Muscle layer of duodenum (tissue), 2 donors: ENCODE measurements around the gene RPL37A.

ENCODE experiments used
- H3K27ac ChIP-seq: one replicate; pipeline ENCODE4 v1.7.0; 2013; ENCODE audit warnings: mild to moderate bottlenecking, low read length
- H3K27me3 ChIP-seq: one replicate; pipeline ENCODE4 v1.7.0; 2013; ENCODE audit warnings: low read depth, mild to moderate bottlenecking, control low read depth, low read length
- H3K36me3 ChIP-seq, 2 donors: one replicate each; pipeline ENCODE4 v1.7.0; 2013; ENCODE audit warnings: low read length in 2 of 2, control low read depth in 1 of 2, mild to moderate bottlenecking in 1 of 2; ENCODE audit not compliant: insufficient read depth in 2 of 2, control insufficient read depth in 1 of 2
- H3K4me1 ChIP-seq, 2 donors: one replicate each; pipeline ENCODE4 v1.7.0; 2013; ENCODE audit warnings: low read length in 2 of 2, mild to moderate bottlenecking in 2 of 2, control low read depth in 1 of 2, moderate library complexity in 1 of 2; ENCODE audit not compliant: insufficient read depth in 2 of 2, control insufficient read depth in 1 of 2
- H3K4me3 ChIP-seq, 2 donors: one replicate each; pipeline ENCODE4 v1.7.0; 2013; ENCODE audit warnings: low read length in 2 of 2, low read depth in 1 of 2, mild to moderate bottlenecking in 1 of 2
- H3K9me3 ChIP-seq, 2 donors: one replicate each; pipeline ENCODE4 v1.7.0; 2013; ENCODE audit warnings: low read length in 2 of 2, control low read depth in 1 of 2, mild to moderate bottlenecking in 1 of 2; ENCODE audit not compliant: control insufficient read depth in 1 of 2
- donor health status: healthy.

Gene RPL37A

DNA sequence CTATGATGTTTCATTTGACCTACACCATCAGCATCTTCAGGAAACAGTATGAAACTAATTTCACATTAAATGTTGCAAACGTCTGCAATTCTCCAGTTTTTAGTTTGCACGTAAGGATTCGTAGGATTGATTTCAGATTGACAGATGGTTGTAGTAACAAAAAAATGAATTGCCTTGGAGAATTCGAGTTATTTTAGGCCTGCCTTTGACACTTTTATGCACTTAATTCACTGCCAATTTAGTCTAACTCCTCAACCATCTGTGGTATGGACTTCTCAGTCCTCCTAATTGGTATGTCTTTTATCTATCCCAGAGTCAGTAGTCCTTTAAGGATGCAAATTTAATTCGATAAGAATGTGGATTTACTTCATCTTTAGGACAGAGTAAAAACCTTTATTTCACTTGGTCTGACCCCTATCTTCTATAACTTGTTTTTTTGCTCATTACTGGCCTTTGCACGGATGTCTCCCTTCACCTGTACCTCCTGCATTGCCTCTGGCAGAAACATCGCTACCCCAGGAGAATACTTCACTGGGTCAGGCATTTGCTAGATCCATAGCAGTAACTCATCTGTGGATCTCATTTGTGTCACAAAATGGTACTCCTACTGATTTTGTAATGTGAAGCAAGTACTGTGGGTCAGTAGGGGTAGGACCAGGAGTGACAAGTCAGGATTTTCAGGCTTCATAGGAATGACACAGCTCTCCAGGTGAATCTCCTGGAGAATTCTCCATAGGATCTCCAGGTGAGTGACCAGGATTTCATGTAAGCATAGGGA, 3.9 kb downstream of the RPL37A start:
- H3K4me1 ChIP-seq: peaks cover 11 to 30% of the 10 kb centered on the region in 2 donors
- no peaks in the 10 kb centered on the region for H3K9me3 ChIP-seq
- no peak overlapping the region for H3K27ac ChIP-seq
- H3K4me3 ChIP-seq: no peak overlapping the region
- no peaks in the 10 kb centered on the region for H3K27me3 ChIP-seq
- H3K36me3 ChIP-seq: peaks cover 36 to 54% of the 10 kb centered on the region in 2 donors

DNA sequence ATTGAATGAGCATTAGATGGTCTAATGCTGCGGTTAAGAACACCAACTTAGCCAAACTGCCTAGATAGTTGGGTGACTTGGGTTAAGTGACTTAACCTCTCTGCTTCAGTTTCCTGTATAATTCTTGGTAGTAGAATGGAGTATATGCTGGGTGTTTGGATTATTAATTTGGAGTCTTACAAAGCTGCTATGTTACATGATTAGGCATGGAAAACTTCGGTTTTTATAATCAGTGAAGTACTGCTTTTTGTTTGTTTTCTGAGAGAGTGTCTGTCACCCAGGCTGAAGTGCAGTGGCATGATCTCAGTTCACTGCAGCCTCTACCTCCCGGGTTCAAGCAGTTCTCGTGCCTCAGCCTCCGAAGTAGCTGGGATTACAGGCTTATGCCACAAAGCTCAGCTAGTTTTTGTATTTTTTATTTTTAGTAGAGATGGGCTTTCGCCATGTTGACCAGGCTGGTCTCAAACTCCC, 4.5 kb downstream of the RPL37A start:
- no peaks in the 10 kb centered on the region for H3K27me3 ChIP-seq
- peaks cover 36 to 54% of the 10 kb centered on the region in 2 donors for H3K36me3 ChIP-seq

GRCh38 chr2:216503697-216504375, 5.2 kb downstream of the RPL37A start:
- Histone ChIP-seq H3K4me3 (no peak overlapping the region), H3K27ac (no peak overlapping the region), H3K4me1 (peaks cover 11 to 25% of the 10 kb centered on the region in 2 donors), H3K27me3 (no peaks in the 10 kb centered on the region), H3K36me3 (peaks cover 36 to 53% of the 10 kb centered on the region in 2 donors), H3K9me3 (no peaks in the 10 kb centered on the region)

More for the DNA sequence above, 4.5 kb downstream of the RPL37A start:
- H3K4me1 ChIP-seq: peaks cover 11 to 25% of the 10 kb centered on the region in 2 donors
- H3K9me3 ChIP-seq: no peaks in the 10 kb centered on the region
- H3K4me3 ChIP-seq: no peak overlapping the region
- no peak overlapping the region for H3K27ac ChIP-seq

GRCh38 chr2:216504376-216504762, 5.7 kb downstream of the RPL37A start:
- Histone ChIP-seq H3K4me1 (peaks cover 11 to 25% of the 10 kb centered on the region in 2 donors), H3K4me3 (no peak overlapping the region), H3K36me3 (peaks cover 36 to 48% of the 10 kb centered on the region in 2 donors), H3K27ac (no peak overlapping the region), H3K27me3 (no peaks in the 10 kb centered on the region), H3K9me3 (no peaks in the 10 kb centered on the region)

- Histone ChIP-seq H3K4me3 (no peak overlapping the region), H3K27ac (no peak overlapping the region), H3K27me3 (no peaks in the 10 kb centered on the region), H3K9me3 (no peaks in the 10 kb centered on the region), H3K4me1 (peaks cover 3 to 15% of the 10 kb centered on the region in 2 donors), H3K36me3 (peaks cover 26 to 41% of the 10 kb centered on the region in 2 donors)
Measured at GRCh38 chr2:216505133-216506106, 6.8 kb downstream of the RPL37A start.

GRCh38 chr2:216507220-216508160, 8.8 kb downstream of the RPL37A start:
- Histone ChIP-seq H3K4me1 (peaks cover 0 to 8% of the 10 kb centered on the region in 2 donors), H3K27me3 (no peaks in the 10 kb centered on the region), H3K4me3 (no peak overlapping the region), H3K27ac (no peak overlapping the region), H3K9me3 (no peaks in the 10 kb centered on the region), H3K36me3 (peaks cover 8 to 20% of the 10 kb centered on the region in 2 donors)

GRCh38 chr2:216508229-216508628, 9.6 kb downstream of the RPL37A start:
- Histone ChIP-seq H3K4me1 (peaks cover 0 to 8% of the 10 kb centered on the region in 2 donors), H3K9me3 (no peaks in the 10 kb centered on the region), H3K27ac (no peak overlapping the region), H3K36me3 (peaks cover under 1 to 13% of the 10 kb centered on the region in 2 donors), H3K4me3 (no peak overlapping the region), H3K27me3 (no peaks in the 10 kb centered on the region)

DNA sequence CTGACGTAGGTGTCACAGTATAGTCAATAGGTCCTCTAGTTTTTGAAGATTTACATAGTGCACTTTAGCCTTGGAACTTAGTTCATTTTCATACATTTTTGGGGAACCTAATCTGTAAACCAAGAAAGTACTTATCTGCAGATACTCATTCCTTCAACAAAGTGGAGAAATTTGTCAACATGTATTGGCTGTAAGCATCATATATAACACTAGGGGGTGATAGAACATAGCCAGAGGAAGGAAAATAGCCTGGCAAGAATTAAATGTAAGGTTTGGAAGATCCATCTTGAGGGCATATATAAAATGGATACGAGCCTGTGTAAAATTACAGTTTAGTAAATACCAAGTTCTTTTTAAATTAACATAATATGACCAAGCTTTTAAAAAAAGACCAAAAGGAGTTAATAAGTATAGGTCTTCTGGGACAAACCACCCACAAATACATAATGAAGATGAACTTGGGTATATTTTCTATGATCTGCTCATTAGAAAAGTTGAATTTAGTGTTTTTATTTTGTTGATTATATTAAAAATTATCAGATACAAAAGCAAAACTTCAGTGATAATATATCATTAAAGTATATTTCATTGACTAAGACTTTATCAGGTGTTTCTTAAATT, 18.2 kb downstream of the RPL37A start:
- no peak overlapping the region for H3K27ac ChIP-seq
- H3K27me3 ChIP-seq: no peaks in the 10 kb centered on the region
- no peak overlapping the region for H3K4me3 ChIP-seq
- H3K36me3 ChIP-seq: no peaks in the 10 kb centered on the region
- H3K4me1 ChIP-seq: no peaks in the 10 kb centered on the region
- no peaks in the 10 kb centered on the region for H3K9me3 ChIP-seq

DNA sequence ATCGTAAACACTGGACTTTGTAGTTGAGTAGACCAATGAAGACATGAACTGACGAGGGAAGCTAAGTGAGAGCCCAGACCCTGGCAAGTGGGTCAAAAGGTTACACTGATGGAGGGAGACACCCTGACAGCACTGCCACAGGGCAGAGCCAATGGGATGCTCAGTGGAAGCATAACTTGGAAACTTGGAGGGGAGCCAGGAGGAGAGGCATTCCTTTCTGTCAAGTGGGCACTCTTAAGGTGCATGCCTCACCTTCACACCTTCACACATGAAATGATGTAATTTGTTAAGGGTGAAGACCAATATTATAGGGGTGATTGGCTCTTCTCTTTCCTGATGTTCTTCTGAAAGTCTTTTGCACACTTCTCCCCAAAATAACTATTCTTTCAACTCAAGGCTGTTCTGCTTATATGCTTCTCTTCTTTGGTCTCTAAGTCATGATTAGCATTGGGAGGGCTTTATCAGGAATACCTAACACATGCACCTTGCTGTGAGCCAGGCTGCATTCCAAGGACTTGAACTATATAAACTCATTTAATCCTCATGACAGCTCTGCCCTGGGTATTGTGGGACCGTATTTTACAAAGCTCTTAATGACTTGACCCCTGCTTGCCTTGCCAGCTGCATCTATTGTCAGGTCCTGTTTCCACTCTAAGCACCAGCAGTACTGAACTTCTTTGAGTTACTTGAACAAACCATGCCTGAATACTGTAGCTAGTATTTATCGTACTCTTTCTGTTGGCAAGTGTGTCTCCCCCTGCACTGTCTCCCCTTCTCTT, 19.0 kb downstream of the RPL37A start:
- no peaks in the 10 kb centered on the region for H3K9me3 ChIP-seq
- no peaks in the 10 kb centered on the region for H3K27me3 ChIP-seq
- H3K4me1 ChIP-seq: no peaks in the 10 kb centered on the region
- H3K36me3 ChIP-seq: no peaks in the 10 kb centered on the region
- H3K4me3 ChIP-seq: no peak overlapping the region
- H3K27ac ChIP-seq: no peak overlapping the region
